ENCODE data around the gene SLC6A9. TPM values are rescaled to one million over a fixed set of nuclear protein-coding genes. Genes with fewer than 3 reads are reported as not detected.

SLC6A9 gene
- total and polyA plus RNA-seq, 2 of the 8 experiments (the other 6 are each of a cell fraction or from before 2014, with no cell fraction given) = 20.2 to 24.2 TPM

DNA sequence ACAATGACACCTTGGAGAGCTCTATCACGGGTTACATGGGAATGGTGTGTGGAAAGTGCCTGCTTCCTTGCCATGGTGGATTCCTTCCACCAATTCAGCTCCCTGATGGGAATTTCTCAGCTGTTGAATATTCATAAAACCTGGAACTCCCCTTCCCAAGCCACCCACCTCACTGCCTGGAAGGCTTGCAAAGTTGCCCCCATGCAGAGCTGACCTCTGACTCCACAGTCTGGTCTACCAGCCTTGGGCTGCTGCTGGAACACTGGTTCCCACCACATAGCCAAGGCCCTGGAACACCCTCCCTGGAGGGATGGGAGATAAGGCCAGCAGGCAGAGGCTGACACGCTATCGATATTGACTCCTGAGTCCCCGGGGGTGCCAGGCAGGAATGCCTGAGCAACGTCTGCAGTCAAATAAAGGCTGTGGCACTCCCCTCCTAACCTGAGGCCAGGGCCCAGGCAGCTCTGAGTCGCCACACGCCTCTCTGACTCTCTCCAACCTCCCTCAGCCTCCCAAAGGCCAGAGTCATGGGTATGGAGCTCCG lies 31.1 kb downstream of the SLC6A9 start (continued):
- no peak for TF ChIP-seq SRF (IDR thresholded peaks at IDR 0.05; ENCODE audit: low read depth, low read length)
- no peak for TF ChIP-seq SP4 (IDR thresholded peaks at IDR 0.05; ENCODE audit: low read length)

All from H1 (cell line).